ENCODE measurements around the gene SCGB1C2.

SCGB1C2 gene

GRCh38 chr17:151886-152859, 14.8 kb downstream of the SCGB1C2 start:
- no peak overlapping the region for H3K4me3 ChIP-seq (ENCODE audit: control insufficient read depth, low read depth, low read length)
- DNase-seq (ENCODE audit: low read depth) = no peak
- TF ChIP-seq CTCF (IDR thresholded peaks at IDR 0.05; ENCODE audit: control insufficient read depth, insufficient read depth, low read depth, low read length, missing control alignments) = no peak

GRCh38 chr17:152860-153420, 15.6 kb downstream of the SCGB1C2 start:
- no peak for TF ChIP-seq CTCF (IDR thresholded peaks at IDR 0.05; ENCODE audit: control insufficient read depth, insufficient read depth, low read depth, low read length, missing control alignments)
- no peak for DNase-seq (ENCODE audit: low read depth)
- no peak overlapping the region for H3K4me3 ChIP-seq (ENCODE audit: control insufficient read depth, low read depth, low read length)

- no peak overlapping the region for H3K4me3 ChIP-seq (ENCODE audit: control insufficient read depth, low read depth, low read length)
- no peak for DNase-seq (ENCODE audit: low read depth)
- no peak for TF ChIP-seq CTCF (IDR thresholded peaks at IDR 0.05; ENCODE audit: control insufficient read depth, insufficient read depth, low read depth, low read length, missing control alignments)
Measured at GRCh38 chr17:153851-154250, 16.5 kb downstream of the SCGB1C2 start.

GRCh38 chr17:155576-155975, 18.2 kb downstream of the SCGB1C2 start:
- no peak for TF ChIP-seq CTCF (IDR thresholded peaks at IDR 0.05; ENCODE audit: control insufficient read depth, insufficient read depth, low read depth, low read length, missing control alignments)
- H3K4me3 ChIP-seq (ENCODE audit: control insufficient read depth, low read depth, low read length) = no peak overlapping the region
- no peak for DNase-seq (ENCODE audit: low read depth)

GRCh38 chr17:156094-156621, 18.8 kb downstream of the SCGB1C2 start:
- no peak for TF ChIP-seq CTCF (IDR thresholded peaks at IDR 0.05; ENCODE audit: control insufficient read depth, insufficient read depth, low read depth, low read length, missing control alignments)
- DNase-seq (ENCODE audit: low read depth) = no peak
- H3K4me3 ChIP-seq (ENCODE audit: control insufficient read depth, low read depth, low read length) = no peak overlapping the region

GRCh38 chr17:156946-157345, 19.6 kb downstream of the SCGB1C2 start:
- no peak for TF ChIP-seq CTCF (IDR thresholded peaks at IDR 0.05; ENCODE audit: control insufficient read depth, insufficient read depth, low read depth, low read length, missing control alignments)
- DNase-seq (ENCODE audit: low read depth) = no peak
- H3K4me3 ChIP-seq (ENCODE audit: control insufficient read depth, low read depth, low read length) = no peak overlapping the region

Data from AG09309 (cell line).